Transverse colon (tissue), 4 donors: ENCODE results near the gene GNAL. TPM values are rescaled to one million over a fixed set of nuclear protein-coding genes. Genes with fewer than 3 reads are reported as not detected.

Experiments used
- DNase-seq: peaks from one replicate; pipeline ENCODE4 v3.0.0-alpha.2; 2019
- H3K27ac ChIP-seq, 4 donors: fragments of 200-600 bp; sonication (generic); 2 replicates each; pipeline ENCODE4 v1.5.1; 2016 to 2018; ENCODE audit warnings: inconsistent platforms in 4 of 4
- H3K27me3 ChIP-seq: fragments of 200-600 bp; sonication (generic); 2 replicates; pipeline ENCODE4 v1.5.1; 2017; ENCODE audit warnings: inconsistent platforms
- H3K36me3 ChIP-seq, 4 donors: fragments of 200-600 bp; sonication (generic); 2 replicates each; pipeline ENCODE4 v1.5.1; 2017 to 2019; ENCODE audit warnings: inconsistent platforms in 4 of 4
- H3K4me1 ChIP-seq, 4 donors: fragments of 200-600 bp; sonication (generic); 2 replicates each; pipeline ENCODE4 v1.5.1; 2017 to 2020; ENCODE audit warnings: inconsistent platforms in 4 of 4
- H3K4me3 ChIP-seq, 4 donors: fragments of 200-600 bp; sonication (generic); 1 replicate in 1 of 4; 2 replicates in 3 of 4; pipeline versions ENCODE4 v1.5.1 to v1.6.1; 2017 to 2019; ENCODE audit warnings: inconsistent platforms in 4 of 4
- H3K9me3 ChIP-seq, 2 donors: fragments of 200-600 bp; sonication (generic); 2 replicates each; pipeline ENCODE4 v1.5.1; 2017 to 2019; ENCODE audit warnings: inconsistent platforms in 2 of 2
- CTCF ChIP-seq, 5 experiments: fragments of 200-600 bp in 3 of 5; fragments of 450-650 bp in 2 of 5; sonication (generic) in 3 of 5; IDR thresholded peaks; 1 replicate in 2 of 5; 2 replicates in 3 of 5; pipeline ENCODE4 v1.5.1; 2016 to 2017; ENCODE audit warnings: antibody characterized with exemption in 5 of 5, inconsistent platforms in 3 of 5, mild to moderate bottlenecking in 2 of 5, moderate library complexity in 1 of 5
- EP300 ChIP-seq: sonication (generic); formaldehyde crosslinking; IDR thresholded peaks from one replicate; pipeline ENCODE4 v1.6.1; 2017; ENCODE audit warnings: antibody characterized with exemption, low read depth
- POLR2A ChIP-seq: fragments of 450-650 bp; IDR thresholded peaks from one replicate; pipeline ENCODE4 v1.6.1; 2016; ENCODE audit warnings: antibody characterized with exemption, mild to moderate bottlenecking, moderate library complexity
- POLR2AphosphoS5 ChIP-seq, 3 donors: sonication (generic); formaldehyde crosslinking; IDR thresholded peaks; one replicate each; pipeline ENCODE4 v1.6.1; 2016; ENCODE audit warnings: antibody characterized with exemption in 3 of 3
- WGBS, 2 donors: methylation state at CpG; one replicate each; pipeline ENCODE4 v1.1.5; 2018; ENCODE audit warnings: low coverage in 1 of 2; 5-methylcytosine and 5-hydroxymethylcytosine counted together
- in situ Hi-C, 4 donors: fragments of 200-750 bp; cut with MboI; loops; one replicate each; pipeline versions ENCODE4 v1.15.0 to v1.15.1; 2017; ENCODE audit warnings: low sequenced_read_pairs in 3 of 4, low pct_ligation_motif_present in 1 of 4, low pct_unique_long_range_greater_than_20kb in 1 of 4
- intact Hi-C: fragments of 100-400 bp; cut with DNase I; formaldehyde crosslinking; loops from one replicate; pipeline ENCODE4 v1.15.1; 2023; ENCODE audit warnings: low total_unique reads
- total RNA-seq, 4 donors: library from RNA; depleted of rRNA; stranded (reverse); fragments of >200 nt; gene quantifications; one replicate each; pipeline ENCODE4 v1.1.0, GENCODE V29; 2016

Gene GNAL
- total RNA-seq, 4 donors from 2014 or later = 2.9 to 7.4 (median 7.2) TPM

- in situ Hi-C loops (loop anchor here in 1 of 4 donors (25.0 kb wide), 1 partner anchor 91 kb away; no protein-coding TSS in a partner anchor), intact Hi-C loops (no loop called here)
- Histone ChIP-seq H3K27me3 (peaks cover 10% of the 10 kb centered on the region), H3K27ac (no peak overlapping the region), H3K4me1 (peaks cover 0 to 2% (median 0%) of the 10 kb centered on the region in 4 donors), H3K9me3 (no peaks in the 10 kb centered on the region), H3K36me3 (no peaks in the 10 kb centered on the region), H3K4me3 (no peak overlapping the region)
- TF ChIP-seq CTCF (IDR thresholded peaks at IDR 0.05) (no peak), EP300 (no peak), POLR2AphosphoS5 (IDR thresholded peaks at IDR 0.05) (no peak), POLR2A (no peak)
- WGBS, 2 donors = 83% methylated on average over 10 of the region's 10 CpGs; no CpG with 5 or more reads in 1 of the 2 donors
- DNase-seq = no peak
Observed at GRCh38 chr18:11653521-11653920, 35.5 kb upstream of the GNAL start.

GRCh38 chr18:11654736-11655605 lies 34.1 kb upstream of the GNAL start:
- H3K9me3 ChIP-seq = no peaks in the 10 kb centered on the region
- peak; percentile 41 for DNase-seq
- H3K4me3 ChIP-seq = no peak overlapping the region
- in situ Hi-C loops (loop anchor here in 1 of 4 donors (25.0 kb wide), 1 partner anchor 93 kb away; no protein-coding TSS in a partner anchor), intact Hi-C loops (no loop called here)
- no peaks in the 10 kb centered on the region for H3K36me3 ChIP-seq
- peaks cover 0 to 2% (median 0%) of the 10 kb centered on the region in 4 donors for H3K4me1 ChIP-seq
- TF ChIP-seq EP300 = no peak
- peak; percentile 53 to 78 (median 69) for TF ChIP-seq CTCF (IDR thresholded peaks at IDR 0.05)
- no peak for TF ChIP-seq POLR2AphosphoS5 (IDR thresholded peaks at IDR 0.05)
- no peak for TF ChIP-seq POLR2A
- H3K27ac ChIP-seq = no peak overlapping the region
- peaks cover 10% of the 10 kb centered on the region for H3K27me3 ChIP-seq
- 0 to 36% methylated on average over 1 to 32 of the region's 32 CpGs for WGBS, 2 donors

GRCh38 chr18:11655606-11655932 lies 33.5 kb upstream of the GNAL start:
- no peak overlapping the region for H3K27ac ChIP-seq
- no peak overlapping the region for H3K4me3 ChIP-seq
- intact Hi-C loops = no loop called here
- H3K4me1 ChIP-seq = peaks cover 0 to 2% (median 0%) of the 10 kb centered on the region in 4 donors
- in situ Hi-C loops = loop anchor here in 1 of 4 donors (25.0 kb wide), 1 partner anchor 93 kb away; no protein-coding TSS in a partner anchor
- peaks cover 10% of the 10 kb centered on the region for H3K27me3 ChIP-seq
- no peak for DNase-seq
- 10 to 33% methylated on average over 2 to 5 of the region's 5 CpGs for WGBS, 2 donors
- TF ChIP-seq POLR2A (no peak), EP300 (no peak), CTCF (IDR thresholded peaks at IDR 0.05) (no peak), POLR2AphosphoS5 (IDR thresholded peaks at IDR 0.05) (no peak)
- no peaks in the 10 kb centered on the region for H3K9me3 ChIP-seq
- H3K36me3 ChIP-seq = no peaks in the 10 kb centered on the region

- no peak for DNase-seq
- Histone ChIP-seq H3K27ac (no peak overlapping the region), H3K9me3 (no peaks in the 10 kb centered on the region), H3K27me3 (peaks cover 10% of the 10 kb centered on the region), H3K36me3 (no peaks in the 10 kb centered on the region), H3K4me1 (peaks cover 0 to 2% (median 0%) of the 10 kb centered on the region in 4 donors), H3K4me3 (no peak overlapping the region)
- intact Hi-C loops = no loop called here
- TF ChIP-seq CTCF (IDR thresholded peaks at IDR 0.05) (no peak), POLR2A (no peak), POLR2AphosphoS5 (IDR thresholded peaks at IDR 0.05) (no peak), EP300 (no peak)
- in situ Hi-C loops = loop anchor here in 1 of 4 donors (25.0 kb wide), 1 partner anchor 95 kb away; no protein-coding TSS in a partner anchor
- 53 to 83% methylated on average over 3 to 9 of the region's 9 CpGs for WGBS, 2 donors
Observed at GRCh38 chr18:11657152-11657551, 31.9 kb upstream of the GNAL start.
